Smooth muscle cell of the brain vasculature (primary cell): ENCODE measurements around the gene IGFLR1.
"Not testable (repeated sequence)": the region's sequence is repeated elsewhere in the genome, so short reads cannot be mapped to it uniquely, and the experiment has no call there.

Source experiments
- DNase-seq: peaks from one replicate; pipeline ENCODE4 v3.0.0-alpha.2; 2012; ENCODE audit warnings: low read depth, low spot score

Gene IGFLR1

GRCh38 chr19:35725216-35725861 lies 16.9 kb downstream of the IGFLR1 start:
- DNase-seq: no peak

- DNase-seq: no peak
Observed at GRCh38 chr19:35724560-35724959, 17.7 kb downstream of the IGFLR1 start.

- DNase-seq: not testable (repeated sequence)
Observed at GRCh38 chr19:35724132-35724531, 18.1 kb downstream of the IGFLR1 start.

GRCh38 chr19:35723671-35724070 lies 18.6 kb downstream of the IGFLR1 start:
- no peak for DNase-seq

- no peak for DNase-seq
Observed at GRCh38 chr19:35722897-35723296, 19.4 kb downstream of the IGFLR1 start.

GRCh38 chr19:35722461-35722860 lies 19.8 kb downstream of the IGFLR1 start:
- no peak for DNase-seq

- no peak for DNase-seq
Observed at GRCh38 chr19:35721374-35721773, 20.9 kb downstream of the IGFLR1 start.

GRCh38 chr19:35720648-35721047 lies 21.6 kb downstream of the IGFLR1 start:
- no peak for DNase-seq

GRCh38 chr19:35720163-35720524 lies 22.1 kb downstream of the IGFLR1 start:
- DNase-seq: no peak

GRCh38 chr19:35719402-35720162 lies 22.7 kb downstream of the IGFLR1 start:
- no peak for DNase-seq

- DNase-seq: no peak
Observed at GRCh38 chr19:35718345-35719041, 23.8 kb downstream of the IGFLR1 start.

GRCh38 chr19:35717665-35718344 lies 24.4 kb downstream of the IGFLR1 start, which contains the start of gene KMT2B:
TSS of gene KMT2B (plus strand) at chr19:35718003. CDS start at chr19:35718019, 16 bp downstream.
- peak; percentile 83 for DNase-seq

GRCh38 chr19:35716801-35717664 lies 25.2 kb downstream of the IGFLR1 start:
- peak; percentile 56 for DNase-seq

GRCh38 chr19:35715981-35716800 lies 26.1 kb downstream of the IGFLR1 start:
- DNase-seq: no peak

- no peak for DNase-seq
Observed at GRCh38 chr19:35715355-35715809, 26.9 kb downstream of the IGFLR1 start.

- no peak for DNase-seq
Observed at GRCh38 chr19:35714601-35715354, 27.5 kb downstream of the IGFLR1 start.

GRCh38 chr19:35713904-35714495 lies 28.3 kb downstream of the IGFLR1 start:
- no peak for DNase-seq

GRCh38 chr19:35713506-35713850 lies 28.8 kb downstream of the IGFLR1 start:
- DNase-seq: no peak
